B cell (primary cell): ENCODE data around the gene TSEN15.

ENCODE experiments used
- EZH2 ChIP-seq: IDR thresholded peaks from 2 replicates; pipeline ENCODE4 v1.6.1; 2012; ENCODE audit warnings: borderline replicate concordance, low read depth, mild to moderate bottlenecking, moderate library complexity, low read length; ENCODE audit not compliant: insufficient read depth, poor library complexity, severe bottlenecking
- TF ChIP-seq, protein P1 (sequence below): fragments of 200-600 bp; IDR thresholded peaks from one replicate; pipeline ENCODE4 v1.8.0; 2022; ENCODE audit warnings: antibody characterized with exemption, mild to moderate bottlenecking

DNA sequence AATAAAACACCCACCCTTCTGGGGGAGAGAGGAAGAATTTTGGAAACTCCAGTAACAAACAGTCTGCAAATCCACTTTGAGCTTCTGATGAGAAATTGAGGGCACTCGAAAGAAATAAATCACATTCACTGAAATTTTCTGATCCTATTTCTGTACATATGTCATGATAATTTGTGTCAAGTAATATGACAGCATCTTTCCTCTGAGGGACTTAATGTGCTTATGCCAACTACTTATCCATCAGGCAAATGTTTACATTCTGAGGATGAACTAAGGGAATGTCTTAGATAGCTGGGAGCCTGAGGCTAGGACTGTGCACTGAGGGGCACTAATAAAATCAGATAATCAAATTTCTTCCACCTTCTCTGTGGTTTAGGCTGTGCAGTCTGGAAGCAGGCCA lies 44.5 kb downstream of the TSEN15 start:
- TF ChIP-seq, protein P1, sequence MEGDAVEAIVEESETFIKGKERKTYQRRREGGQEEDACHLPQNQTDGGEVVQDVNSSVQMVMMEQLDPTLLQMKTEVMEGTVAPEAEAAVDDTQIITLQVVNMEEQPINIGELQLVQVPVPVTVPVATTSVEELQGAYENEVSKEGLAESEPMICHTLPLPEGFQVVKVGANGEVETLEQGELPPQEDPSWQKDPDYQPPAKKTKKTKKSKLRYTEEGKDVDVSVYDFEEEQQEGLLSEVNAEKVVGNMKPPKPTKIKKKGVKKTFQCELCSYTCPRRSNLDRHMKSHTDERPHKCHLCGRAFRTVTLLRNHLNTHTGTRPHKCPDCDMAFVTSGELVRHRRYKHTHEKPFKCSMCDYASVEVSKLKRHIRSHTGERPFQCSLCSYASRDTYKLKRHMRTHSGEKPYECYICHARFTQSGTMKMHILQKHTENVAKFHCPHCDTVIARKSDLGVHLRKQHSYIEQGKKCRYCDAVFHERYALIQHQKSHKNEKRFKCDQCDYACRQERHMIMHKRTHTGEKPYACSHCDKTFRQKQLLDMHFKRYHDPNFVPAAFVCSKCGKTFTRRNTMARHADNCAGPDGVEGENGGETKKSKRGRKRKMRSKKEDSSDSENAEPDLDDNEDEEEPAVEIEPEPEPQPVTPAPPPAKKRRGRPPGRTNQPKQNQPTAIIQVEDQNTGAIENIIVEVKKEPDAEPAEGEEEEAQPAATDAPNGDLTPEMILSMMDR, result no peak
- TF ChIP-seq EZH2, result no peak
